Tibial nerve (tissue), 3 donors: ENCODE measurements around the gene PIGB.
A peak's percentile ranks its signal among the peaks of the same experiment; 100 is the strongest.

ENCODE experiments used
- POLR2A ChIP-seq, 2 donors: fragments of 450-650 bp; IDR thresholded peaks; one replicate each; pipeline ENCODE4 v1.6.1; 2017; ENCODE audit warnings: antibody characterized with exemption in 2 of 2, mild to moderate bottlenecking in 2 of 2, moderate library complexity in 2 of 2
- TF ChIP-seq, protein P1 (sequence below), 5 experiments: fragments of 200-600 bp in 3 of 5; fragments of 450-650 bp in 2 of 5; sonication (generic) in 3 of 5; IDR thresholded peaks; one replicate each; pipeline ENCODE4 v1.5.1; 2016 to 2019; ENCODE audit warnings: antibody characterized with exemption in 5 of 5, mild to moderate bottlenecking in 3 of 5, moderate library complexity in 2 of 5

DNA sequence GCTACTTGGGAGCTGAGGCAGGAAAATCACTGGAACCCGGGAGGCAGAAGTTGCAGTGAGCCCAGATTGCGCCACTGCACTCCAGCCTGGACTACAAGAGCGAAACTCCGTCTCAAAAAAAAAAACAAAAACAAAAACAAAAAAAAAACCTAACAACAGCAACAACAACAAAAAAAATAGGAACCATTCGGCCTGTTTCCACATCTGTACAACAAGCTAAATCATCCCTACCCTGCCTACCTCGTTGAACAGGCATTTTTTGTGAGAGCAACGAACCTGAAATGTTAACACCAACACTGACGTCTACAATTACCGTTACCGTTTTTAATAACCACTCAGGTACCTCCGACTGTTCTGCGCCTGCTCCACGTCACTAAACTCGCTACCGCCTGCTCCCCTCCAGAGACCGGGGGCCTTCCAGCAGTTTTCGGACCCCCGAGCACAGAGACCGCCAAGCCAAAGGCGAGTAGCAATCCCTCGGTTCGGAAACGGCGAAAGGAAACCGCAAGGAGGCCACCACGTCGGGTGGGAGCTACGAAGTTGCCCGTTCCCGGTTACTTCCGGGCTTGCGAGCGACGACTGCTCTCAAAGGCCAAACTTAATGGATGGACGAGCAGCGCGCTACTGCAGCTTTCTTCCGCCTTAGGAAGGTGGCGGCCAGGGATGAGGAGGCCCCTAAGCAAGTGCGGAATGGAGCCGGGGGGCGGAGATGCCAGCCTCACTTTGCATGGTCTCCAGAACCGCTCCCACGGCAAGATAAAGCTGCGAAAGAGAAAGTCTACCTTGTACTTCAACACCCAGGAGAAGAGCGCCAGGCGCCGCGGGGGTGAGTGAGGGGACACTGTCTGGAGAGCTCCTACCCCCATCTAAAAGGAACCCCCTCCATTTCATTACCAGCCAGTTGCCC is at the start of gene PIGB, which contains the start of gene PIGBOS1:
- TF ChIP-seq, protein P1, sequence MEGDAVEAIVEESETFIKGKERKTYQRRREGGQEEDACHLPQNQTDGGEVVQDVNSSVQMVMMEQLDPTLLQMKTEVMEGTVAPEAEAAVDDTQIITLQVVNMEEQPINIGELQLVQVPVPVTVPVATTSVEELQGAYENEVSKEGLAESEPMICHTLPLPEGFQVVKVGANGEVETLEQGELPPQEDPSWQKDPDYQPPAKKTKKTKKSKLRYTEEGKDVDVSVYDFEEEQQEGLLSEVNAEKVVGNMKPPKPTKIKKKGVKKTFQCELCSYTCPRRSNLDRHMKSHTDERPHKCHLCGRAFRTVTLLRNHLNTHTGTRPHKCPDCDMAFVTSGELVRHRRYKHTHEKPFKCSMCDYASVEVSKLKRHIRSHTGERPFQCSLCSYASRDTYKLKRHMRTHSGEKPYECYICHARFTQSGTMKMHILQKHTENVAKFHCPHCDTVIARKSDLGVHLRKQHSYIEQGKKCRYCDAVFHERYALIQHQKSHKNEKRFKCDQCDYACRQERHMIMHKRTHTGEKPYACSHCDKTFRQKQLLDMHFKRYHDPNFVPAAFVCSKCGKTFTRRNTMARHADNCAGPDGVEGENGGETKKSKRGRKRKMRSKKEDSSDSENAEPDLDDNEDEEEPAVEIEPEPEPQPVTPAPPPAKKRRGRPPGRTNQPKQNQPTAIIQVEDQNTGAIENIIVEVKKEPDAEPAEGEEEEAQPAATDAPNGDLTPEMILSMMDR (IDR thresholded peaks at IDR 0.05), result peak in 1 of 5 experiments; percentile 37
- TF ChIP-seq POLR2A (IDR thresholded peaks at IDR 0.05), result peak in 1 of 2 donors; percentile 55
